Mucosa of gallbladder (tissue), 1 donor: ENCODE data around the gene DOCK10. TPM values are rescaled to one million over a fixed set of nuclear protein-coding genes. Genes with fewer than 3 reads are reported as not detected.
"Not testable (repeated sequence)": the region's sequence is repeated elsewhere in the genome, so short reads cannot be mapped to it uniquely, and the experiment has no call there.

ENCODE experiments used
- DNase-seq: peaks from one replicate; pipeline ENCODE4 v3.0.0-alpha.2; 2020; ENCODE audit warnings: low spot score
- total RNA-seq: library from RNA; stranded (reverse); gene quantifications from one replicate; pipeline ENCODE4 v1.2.1, GENCODE V29; 2021
- donor health status: DM: no; HTN: no; CAD: no.

DOCK10 gene
- total RNA-seq, 1 donor from 2014 or later = 20.1 TPM

DNA sequence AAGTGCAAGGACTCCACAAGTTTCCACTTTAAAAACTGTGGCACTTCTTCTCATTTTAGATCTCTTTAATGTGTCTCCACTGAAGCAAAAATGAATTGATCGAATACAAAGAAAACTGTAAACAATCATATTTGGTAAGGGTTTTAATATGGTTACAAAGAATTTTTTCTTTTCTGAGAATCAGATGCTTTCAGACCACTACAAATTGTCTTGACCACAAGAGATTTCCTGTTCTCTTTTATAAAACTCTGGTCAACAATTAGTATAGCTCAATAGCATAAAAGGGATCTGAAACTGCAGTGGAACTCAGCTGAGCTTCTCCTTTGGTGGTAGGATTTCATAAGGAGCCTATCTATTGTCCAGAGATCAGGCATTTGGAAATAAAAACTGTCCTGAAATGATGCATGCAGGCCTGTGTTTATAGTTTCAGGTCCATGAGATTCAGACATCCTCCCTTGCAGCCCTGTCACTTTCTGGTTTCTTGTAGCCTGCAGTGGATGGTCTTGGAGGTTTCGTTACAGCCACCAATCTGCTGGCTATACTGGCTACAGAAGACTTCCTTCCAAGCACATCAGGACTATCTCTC is 120.0 kb downstream of the DOCK10 start:
- no peak for DNase-seq

DNA sequence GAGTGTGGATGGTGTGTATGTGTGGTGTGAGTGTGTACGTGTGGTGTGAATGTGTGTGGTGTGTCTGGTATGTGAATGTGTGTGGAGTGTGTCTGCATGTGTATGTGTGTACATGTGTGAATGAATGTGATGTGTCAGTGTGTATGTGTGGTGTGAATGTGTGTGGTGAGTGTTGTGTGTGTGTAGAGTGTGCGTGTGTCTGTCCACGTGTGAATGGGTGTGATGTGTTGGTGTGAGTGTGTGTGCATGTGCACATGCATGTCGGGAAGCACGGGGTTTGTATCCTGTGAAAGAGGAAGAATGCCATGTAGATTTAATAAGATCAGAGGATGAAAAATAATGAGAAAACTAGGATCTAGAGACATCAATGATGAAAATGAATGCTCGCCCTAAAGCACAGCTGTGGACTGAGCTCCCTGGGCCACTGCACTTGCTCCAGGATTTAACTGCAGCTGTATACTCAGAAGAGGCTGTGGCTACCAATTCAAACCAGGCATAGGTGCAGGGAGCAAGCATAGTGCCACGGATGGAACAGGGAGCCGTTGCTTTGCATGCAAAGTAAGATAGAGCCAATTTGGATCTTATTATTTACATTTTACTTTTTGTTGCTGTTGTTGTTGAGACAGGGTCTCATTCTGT is 122.7 kb downstream of the DOCK10 start:
- no peak for DNase-seq

DNA sequence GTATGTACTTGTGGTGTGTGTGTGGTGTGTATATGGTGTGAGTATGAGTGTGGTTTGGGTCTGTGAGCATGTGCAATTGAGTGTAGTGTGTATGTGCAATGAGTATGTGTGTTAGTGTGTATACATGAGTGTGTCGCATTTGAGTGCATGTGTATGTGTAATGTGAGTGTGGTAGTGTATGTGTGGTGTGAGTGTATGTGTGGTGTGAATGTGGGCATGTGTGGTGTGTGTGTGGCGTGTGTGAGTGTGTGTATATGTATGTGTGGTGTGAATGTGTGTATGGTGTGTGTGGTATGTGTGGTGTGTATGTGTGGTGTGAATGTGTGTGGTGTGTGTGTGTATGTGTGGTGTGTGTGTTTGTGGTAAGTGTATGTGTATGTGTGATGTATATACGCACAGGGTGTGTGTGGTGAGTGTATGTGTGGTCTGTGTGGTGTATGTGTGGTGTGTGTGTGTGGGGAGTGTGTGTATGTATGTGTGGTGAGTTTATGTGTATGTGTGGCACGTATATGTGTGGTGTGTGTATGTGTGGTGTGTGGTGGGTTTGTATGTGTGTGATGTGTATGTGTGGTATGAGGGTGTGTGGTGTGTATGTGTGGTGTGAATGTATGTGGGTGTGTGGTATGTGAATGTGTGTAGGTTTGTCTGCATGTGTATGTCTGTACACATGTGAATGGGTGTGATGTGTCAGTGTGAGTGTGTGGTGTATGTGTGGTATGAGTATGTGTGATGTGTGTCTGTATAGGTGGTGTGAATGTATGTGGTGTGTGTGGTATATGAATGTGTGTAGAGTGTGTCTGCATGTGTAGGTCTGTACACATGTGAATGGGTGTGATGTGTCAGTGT is 123.4 kb downstream of the DOCK10 start:
- DNase-seq = no peak

DNA sequence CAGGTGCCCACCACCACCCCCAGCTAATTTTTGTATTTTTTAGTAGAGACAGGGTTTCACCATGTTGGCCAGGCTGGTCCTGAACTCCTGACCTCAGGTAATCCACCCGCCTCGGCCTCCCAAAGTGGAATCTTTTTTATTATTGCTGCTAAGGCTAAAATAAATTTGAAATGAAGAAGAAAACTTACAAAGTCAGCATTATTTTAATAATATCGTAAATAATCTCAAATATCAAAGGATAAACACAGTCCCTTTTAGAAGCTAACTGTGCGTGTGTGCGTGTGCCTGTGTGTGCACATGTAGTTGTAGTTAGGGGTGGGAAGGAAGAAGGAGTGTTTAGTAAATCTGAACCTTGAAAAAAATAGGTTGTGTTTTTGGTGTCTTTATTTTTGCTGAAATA is 125.0 kb downstream of the DOCK10 start:
- not testable (repeated sequence) for DNase-seq

DNA sequence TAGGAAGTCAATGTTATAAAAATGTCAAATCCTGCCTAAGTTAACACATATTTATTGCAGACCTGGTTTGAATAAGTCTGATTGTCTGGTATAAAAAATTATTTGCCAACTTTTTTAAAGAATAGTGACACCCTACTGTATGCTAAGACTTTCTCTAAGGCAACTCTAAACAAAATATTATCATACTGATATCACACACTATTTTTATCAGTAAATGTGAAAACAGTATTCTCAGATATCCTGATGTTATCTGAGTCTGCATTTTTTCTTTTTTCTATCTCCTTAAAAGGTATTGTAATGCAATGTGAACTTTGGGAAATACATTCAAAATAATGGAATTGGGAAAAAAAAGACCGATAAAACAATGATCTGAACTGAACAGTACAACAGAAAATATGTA is 127.1 kb downstream of the DOCK10 start:
- no peak for DNase-seq

DNA sequence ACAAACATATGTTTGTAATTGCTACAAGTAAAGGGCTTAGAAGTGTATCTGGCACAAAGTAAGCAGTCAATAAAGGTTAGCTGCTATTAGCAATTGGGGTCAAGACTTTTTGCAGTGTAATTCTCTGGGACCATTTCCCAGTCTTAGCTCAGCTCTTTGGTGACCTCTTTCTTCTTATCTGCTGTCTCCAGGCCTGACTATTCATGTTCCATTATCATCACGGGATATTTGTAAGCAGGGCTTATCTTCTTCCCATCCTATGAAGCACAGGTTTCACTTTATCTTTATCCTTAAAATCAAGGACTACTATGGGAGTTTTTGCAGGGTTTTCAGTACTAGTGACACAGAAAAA is 131.7 kb downstream of the DOCK10 start:
- no peak for DNase-seq

DNA sequence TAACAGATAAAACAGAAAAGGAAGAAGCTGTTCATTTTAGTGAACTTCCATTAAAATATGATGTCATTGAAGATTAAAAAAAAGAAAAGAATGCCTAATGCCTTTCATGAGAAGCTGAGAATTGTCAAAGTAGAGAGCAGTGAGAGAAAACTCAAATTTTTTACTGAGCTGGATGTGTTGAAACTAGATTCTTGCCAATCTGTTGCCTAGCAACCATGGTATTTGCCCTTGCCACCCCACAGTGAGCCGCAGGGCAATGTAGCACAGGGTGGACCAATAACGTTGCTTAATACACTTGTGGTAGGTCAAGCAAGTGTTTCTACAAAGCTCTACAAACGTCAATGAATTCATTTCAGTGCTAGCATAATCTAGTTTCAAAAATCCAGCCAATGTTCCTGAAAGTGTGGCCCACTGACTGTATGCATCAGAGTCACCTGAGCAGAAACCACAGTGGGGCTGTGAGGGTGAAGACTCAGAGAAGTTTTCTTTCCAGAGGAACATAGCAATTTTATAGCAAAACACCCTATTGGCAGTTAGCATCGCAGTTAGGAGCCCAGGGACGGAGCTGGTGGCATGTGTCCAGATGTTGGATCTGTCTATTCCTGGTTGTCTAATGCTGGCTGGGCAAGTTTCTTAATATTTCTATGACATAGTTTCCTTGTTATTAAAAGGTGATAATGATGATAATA is 132.2 kb downstream of the DOCK10 start:
- peak; percentile 46 for DNase-seq

DNA sequence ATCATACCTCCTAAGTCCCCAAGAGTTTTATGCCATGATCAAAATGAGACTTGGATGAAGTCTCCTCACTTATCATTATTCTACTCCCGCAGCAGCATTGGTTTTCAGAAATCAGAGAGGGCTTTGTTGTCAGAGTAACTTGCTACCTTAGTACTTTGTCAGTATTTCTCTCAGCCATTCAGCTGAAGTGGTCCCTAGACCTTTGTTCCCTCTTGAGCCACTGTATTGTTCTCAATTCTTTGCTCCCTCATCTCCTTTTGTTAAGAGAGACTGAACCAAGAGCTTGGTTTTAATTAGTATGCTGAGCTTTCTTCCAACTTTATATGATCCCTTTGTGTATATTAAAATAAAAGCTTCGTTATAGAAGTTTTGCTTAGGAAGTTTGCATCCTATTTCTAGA is 133.4 kb downstream of the DOCK10 start:
- no peak for DNase-seq

DNA sequence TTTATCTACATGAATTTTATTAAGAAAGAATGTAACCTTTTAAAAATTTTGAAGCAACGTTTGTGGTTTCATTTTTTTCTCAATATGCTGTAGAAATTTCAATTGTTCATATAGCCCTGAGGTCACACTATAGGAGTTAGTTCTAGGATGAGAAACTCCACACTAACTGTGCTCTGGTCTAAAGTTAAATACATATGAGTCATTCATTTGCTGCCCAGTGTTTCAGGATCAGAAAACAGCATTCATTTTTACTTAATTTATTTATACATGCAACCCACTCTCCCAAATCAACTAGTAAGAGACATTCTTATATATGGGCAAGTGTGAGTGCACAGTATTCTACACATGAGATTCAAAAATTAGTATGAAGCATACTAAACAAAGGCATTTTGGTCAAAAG is 137.9 kb downstream of the DOCK10 start:
- no peak for DNase-seq

DNA sequence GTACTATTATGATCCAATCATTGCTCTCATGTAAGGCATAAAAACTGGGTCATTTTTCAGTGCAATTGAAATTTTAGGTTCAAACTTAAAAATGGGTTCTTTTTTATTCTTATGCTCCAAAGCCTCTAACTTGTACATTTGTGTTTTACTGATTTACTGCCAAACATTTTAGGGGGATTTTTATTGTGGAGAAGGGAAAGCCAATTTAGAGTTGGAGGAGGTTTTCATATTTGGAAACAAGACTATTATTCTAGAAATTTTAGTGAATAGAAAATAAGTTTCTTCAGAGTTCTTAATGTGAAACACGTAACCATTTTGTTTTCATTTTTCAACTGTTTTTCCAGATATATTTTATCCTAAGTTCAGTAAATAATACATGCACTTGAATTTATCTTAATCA is 138.6 kb downstream of the DOCK10 start:
- DNase-seq = no peak

DNA sequence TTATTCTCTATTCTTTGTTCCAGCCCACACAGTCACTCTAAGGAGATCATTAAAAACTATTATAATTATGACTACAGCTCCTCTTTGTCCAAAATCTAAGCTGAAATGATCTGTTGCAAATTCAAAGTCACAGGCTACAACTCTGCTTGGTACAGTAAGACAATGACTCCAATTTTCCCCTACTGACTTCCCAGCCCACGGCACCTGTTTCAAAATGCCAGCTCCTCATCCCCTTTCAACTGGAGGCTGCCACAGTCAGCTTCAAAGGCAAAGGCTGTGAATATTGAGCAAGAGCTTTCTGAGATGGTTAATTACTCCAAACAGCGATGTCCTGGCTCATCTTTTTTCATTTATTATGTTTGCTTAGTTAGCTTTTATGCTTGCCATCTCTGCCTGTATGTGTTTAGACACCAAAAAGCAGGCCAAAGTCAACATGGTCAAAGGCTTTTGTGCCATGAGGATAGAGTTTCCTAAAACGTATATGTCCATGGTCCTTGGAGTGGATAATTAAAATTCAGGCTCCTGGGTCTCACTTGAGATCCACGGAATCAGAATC is 141.1 kb downstream of the DOCK10 start:
- DNase-seq = no peak

DNA sequence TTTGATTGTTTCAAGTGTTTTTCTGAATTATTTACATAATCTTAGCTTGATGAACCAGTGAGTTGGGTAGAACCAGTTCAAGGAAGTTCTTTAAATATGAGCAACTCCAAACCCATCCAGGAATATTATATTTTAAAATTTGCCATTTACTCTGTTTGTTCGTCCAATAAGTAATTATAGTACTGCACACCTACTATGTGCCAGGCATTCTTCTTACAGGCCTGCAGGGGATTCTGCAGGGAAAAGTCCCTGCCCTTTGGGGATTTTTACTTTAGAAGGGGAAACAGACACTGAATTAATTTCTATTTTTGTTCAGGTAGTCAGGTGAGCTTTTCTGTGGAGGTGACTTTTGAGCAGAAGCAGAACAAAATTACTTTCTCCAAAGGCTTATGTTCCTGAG is 146.9 kb downstream of the DOCK10 start:
- DNase-seq = no peak

DNA sequence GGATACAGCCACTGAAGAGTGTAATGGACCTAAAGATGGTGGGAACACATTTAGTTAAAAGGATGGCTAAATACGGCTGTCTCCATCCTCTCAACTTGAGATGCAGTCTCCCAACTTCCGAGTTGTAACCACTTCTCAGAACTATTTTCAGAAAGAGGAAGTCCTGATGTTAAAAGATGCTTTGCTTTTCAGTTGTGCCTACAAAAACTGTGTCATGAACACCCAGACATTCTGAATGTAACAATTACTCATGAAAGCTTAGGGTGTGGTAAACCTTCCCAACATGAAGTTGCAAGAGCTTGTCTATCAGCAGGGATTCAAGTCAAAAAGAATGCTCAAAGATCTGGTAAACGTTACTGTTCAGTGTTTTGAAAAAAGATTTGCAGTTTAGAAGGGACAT is 147.9 kb downstream of the DOCK10 start:
- DNase-seq = no peak

DNA sequence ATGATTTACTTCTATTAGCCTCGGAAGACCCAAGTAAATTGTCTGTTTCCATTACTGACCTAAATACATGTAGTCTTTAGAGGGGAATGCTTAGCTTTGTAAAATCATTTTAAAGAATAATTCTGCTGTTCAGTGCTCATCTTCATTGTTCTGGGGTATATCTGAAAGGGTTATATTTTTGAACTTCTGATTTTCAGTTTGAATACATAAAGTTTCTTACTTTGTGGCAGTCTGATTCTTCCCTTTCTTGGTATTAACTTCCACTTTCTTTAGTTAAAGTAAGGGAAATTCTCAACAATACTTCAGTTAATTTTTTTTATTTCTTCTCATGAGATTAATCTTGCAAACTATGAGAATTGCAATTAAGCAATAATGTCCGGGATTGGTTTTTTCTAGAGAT is 148.4 kb downstream of the DOCK10 start:
- DNase-seq = no peak

DNA sequence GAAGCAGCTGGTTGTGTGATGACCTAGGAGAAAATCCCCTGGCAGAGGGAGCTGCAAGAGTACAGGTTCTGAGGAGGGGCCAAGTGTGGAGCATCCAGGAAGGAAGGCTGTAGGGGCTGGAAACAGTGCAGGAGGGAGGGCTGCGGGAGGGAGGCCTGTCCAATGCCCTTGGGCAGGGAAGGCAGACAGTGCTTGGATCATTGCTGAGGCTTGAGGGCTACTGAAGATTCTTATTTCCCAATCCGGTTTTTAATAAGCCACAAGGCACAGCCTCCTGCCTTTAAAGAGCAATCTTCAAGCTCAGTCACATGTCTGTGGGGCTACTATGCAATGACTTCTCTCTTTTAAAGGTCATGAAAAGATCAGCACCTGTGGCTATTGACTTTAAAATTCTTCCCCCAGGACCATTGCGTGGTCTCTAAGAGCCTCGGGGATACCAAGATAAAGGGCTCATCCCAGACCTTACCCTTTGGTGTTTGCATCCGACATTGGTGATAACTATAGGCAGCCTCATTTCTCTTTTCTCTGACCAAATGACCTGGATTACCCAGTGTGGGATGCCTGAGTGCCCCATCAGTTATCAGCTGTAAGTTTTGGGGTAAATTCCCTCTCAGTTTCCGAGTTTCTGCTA is 149.6 kb downstream of the DOCK10 start:
- no peak for DNase-seq

DNA sequence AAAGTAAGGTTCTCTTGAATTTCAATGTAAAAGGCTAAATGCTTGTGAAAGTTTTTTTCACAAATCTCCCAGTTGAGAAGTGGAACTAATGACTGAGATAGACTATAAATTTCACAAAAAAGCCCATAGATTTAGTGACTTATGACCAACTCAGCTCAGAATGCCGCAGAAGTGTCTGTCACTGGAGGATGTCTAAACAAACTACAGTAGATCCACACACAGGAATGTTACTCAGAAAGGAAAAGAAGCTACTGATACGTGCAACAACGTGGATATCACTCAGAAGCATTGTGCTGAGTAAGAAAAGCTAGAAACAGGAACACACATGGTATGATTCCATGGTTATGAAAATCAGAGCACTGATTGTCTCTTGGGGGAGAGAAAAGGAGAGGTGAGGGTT is 151.9 kb downstream of the DOCK10 start:
- DNase-seq = no peak

DNA sequence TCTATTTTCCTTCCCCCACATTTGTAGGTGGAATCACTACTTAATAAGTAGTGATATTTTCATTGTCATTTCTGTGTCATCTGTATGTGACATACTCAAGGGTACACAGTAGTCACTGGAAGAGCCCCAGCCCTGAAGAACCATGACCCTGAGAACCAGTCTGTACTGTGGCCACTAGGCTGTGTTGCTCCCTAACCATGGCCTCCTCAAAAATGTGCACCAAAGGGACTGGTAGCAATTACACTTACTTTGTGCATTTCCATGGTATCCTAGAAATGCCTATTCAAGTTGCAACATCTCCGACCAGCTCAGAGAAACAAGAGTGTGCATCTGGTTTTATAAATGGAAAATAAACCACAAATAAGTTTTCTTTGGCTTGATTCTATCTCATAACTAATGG is 155.1 kb downstream of the DOCK10 start:
- no peak for DNase-seq

DNA sequence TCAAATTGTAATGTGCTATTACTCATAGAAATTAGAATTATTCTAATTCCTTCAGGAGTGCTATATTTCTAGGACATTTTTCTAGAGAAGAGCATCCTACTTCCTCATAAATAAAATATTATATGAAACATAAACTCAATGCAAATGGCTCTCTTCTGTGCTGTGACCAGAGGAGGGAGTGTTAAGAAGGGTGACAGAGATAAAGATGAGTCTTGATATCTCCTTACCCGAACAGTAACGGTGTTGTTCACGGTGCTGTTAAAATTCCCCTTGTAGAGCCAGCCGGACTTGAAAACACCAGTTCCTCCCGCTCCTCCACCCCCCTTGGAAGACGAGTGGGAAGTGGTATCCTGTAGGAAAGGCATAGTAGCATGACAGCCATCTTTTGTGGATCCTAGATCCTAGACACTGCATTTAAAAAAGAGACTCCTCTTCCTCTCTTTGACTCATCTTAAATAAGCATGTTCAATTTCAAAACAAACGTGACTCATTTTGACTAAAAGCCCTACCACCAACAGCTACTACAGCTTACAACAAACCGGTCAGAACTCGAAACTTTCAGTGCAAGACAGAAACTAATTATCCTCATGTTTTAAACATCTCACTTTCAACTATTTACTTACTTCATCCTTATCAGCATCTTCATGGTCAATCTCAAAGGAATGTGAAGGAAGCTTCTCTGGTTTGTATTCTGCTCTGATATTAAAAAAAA is 156.3 kb downstream of the DOCK10 start:
- DNase-seq = no peak

DNA sequence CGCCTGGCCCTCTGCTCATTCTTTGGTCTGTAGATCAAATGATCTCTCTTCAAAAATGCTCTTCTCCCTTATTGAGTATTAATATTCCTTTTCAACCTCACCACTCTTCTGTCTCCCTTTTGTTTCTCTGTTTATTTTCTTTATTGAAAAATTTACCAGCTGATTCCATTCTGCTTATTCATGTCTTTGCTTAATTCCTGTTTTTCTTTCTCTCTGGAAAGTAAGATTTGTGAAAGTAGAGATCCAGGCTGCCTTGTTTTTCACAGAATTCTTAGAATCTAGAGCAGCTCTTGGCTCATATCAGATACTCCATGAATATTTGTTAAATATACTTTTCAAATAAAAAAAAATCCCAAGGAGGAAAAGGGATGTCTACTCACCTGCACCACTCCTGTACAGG is 157.0 kb downstream of the DOCK10 start:
- no peak for DNase-seq

DNA sequence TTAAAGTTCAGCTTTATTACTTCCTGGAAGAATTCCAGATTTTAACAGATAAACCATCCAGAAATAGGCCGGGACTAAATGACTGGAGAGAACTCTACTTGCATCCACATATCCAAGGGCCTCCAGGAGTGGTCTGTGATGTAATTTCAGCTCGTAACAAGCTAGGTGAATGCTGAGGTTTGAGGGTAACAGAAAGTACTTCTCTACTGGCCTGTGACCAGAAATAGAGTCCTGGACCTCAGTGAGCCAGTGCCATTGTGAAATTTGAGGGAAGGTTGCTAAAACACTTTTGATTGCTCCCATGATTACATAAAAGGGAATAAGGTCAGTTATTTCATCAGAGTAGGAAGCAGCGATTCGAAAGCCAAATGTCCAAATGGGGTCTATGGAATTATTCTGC is 158.1 kb downstream of the DOCK10 start:
- no peak for DNase-seq

DNA sequence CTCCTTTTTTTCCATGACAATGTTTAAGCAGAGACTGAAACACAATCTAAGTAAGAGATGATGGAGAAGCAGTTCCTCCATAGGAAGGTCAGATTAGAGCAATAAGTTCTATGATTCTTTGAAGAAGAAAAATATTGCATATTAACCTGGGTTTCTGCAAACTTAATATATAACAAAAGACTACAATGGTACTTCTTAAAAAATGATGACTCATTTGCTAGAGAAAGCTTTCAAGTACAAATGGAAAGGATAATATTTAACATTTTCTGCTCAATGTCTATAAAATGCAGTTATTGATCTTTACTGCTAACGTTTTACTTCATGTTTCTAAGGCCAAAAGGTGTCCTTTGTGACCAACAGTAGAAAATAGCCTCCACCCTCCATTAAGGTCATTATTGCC is 158.6 kb downstream of the DOCK10 start:
- no peak for DNase-seq
